ENCODE measurements around the gene VAPB. TPM values are rescaled to one million over a fixed set of nuclear protein-coding genes. Genes with fewer than 3 reads are reported as not detected.

VAPB gene
- total RNA-seq, 1 donor from 2014 or later: 12.9 TPM

DNA sequence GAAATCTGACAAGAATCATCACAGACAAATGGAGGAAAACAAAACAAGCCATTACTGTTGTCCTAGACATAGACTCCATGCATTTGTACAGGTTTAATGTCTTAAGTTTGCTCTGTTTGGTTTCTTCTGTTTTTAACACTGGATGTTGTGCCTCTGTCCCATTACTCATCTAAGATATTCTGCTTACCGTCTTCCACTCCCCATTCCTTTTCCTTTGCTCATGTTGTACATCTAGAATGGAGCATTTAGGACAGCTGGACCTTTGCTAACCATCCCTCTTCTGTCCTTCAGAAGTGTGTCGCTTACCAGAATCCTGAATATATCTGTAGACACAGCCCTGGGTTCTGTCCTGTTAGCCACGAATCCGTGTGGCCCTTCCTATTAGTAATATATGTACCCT is 44.3 kb upstream of the VAPB start:
- DNase-seq (ENCODE audit: low read depth): peak; percentile 52
- Histone ChIP-seq H3K4me3 (ENCODE audit: low read depth, low read length) (no peak overlapping the region), H3K27me3 (ENCODE audit: control insufficient read depth, insufficient read depth, low read length) (no peaks in the 10 kb centered on the region), H3K36me3 (ENCODE audit: control insufficient read depth, insufficient read depth, low read length) (peaks cover 12% of the 10 kb centered on the region)
- no peak for FAIRE-seq
- TF ChIP-seq, protein P1, sequence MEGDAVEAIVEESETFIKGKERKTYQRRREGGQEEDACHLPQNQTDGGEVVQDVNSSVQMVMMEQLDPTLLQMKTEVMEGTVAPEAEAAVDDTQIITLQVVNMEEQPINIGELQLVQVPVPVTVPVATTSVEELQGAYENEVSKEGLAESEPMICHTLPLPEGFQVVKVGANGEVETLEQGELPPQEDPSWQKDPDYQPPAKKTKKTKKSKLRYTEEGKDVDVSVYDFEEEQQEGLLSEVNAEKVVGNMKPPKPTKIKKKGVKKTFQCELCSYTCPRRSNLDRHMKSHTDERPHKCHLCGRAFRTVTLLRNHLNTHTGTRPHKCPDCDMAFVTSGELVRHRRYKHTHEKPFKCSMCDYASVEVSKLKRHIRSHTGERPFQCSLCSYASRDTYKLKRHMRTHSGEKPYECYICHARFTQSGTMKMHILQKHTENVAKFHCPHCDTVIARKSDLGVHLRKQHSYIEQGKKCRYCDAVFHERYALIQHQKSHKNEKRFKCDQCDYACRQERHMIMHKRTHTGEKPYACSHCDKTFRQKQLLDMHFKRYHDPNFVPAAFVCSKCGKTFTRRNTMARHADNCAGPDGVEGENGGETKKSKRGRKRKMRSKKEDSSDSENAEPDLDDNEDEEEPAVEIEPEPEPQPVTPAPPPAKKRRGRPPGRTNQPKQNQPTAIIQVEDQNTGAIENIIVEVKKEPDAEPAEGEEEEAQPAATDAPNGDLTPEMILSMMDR (IDR thresholded peaks at IDR 0.05; ENCODE audit: insufficient read depth, low read length, severe bottlenecking): no peak

- Histone ChIP-seq H3K27me3 (ENCODE audit: control insufficient read depth, insufficient read depth, low read length) (no peaks in the 10 kb centered on the region), H3K36me3 (ENCODE audit: control insufficient read depth, insufficient read depth, low read length) (peaks cover 16% of the 10 kb centered on the region), H3K4me3 (ENCODE audit: low read depth, low read length) (no peak overlapping the region)
- FAIRE-seq (no peak), DNase-seq (ENCODE audit: low read depth) (peak; percentile 90)
- TF ChIP-seq, protein P1 (IDR thresholded peaks at IDR 0.05; ENCODE audit: insufficient read depth, low read length, severe bottlenecking): no peak
These were observed 39.5 kb upstream of the VAPB start for GRCh38 chr20:58349570-58349969.

DNA sequence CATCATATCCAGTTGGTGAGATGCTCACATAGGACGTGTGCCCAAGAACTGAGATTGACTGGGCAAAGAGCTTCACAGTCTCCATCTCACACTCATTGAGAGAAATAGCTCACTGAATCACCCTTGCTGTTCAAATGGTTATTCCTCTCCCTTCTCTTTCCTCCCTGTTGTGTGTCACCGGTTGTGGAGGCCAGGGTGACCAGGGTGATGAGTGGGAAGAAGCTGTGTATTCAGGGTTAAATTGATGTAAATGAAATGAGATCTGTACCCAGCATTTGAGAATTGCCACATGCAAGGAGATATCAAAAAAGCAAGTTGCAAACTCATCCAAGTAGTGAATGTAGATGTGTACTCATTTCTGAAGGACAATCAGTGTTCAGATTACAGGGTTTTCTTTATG is 36.6 kb upstream of the VAPB start:
- TF ChIP-seq, protein P1 (IDR thresholded peaks at IDR 0.05; ENCODE audit: insufficient read depth, low read length, severe bottlenecking): no peak
- FAIRE-seq (no peak), DNase-seq (ENCODE audit: low read depth) (no peak)
- H3K36me3 ChIP-seq (ENCODE audit: control insufficient read depth, insufficient read depth, low read length): peaks cover 12% of the 10 kb centered on the region
- H3K27me3 ChIP-seq (ENCODE audit: control insufficient read depth, insufficient read depth, low read length): no peaks in the 10 kb centered on the region
- no peak overlapping the region for H3K4me3 ChIP-seq (ENCODE audit: low read depth, low read length)

- FAIRE-seq (no peak), DNase-seq (ENCODE audit: low read depth) (no peak)
- TF ChIP-seq, protein P1 (IDR thresholded peaks at IDR 0.05; ENCODE audit: insufficient read depth, low read length, severe bottlenecking): no peak
- Histone ChIP-seq H3K4me3 (ENCODE audit: low read depth, low read length) (no peak overlapping the region), H3K27me3 (ENCODE audit: control insufficient read depth, insufficient read depth, low read length) (no peaks in the 10 kb centered on the region), H3K36me3 (ENCODE audit: control insufficient read depth, insufficient read depth, low read length) (peaks cover 17% of the 10 kb centered on the region)
These were observed 29.6 kb upstream of the VAPB start for GRCh38 chr20:58359441-58359840.

- Histone ChIP-seq H3K27me3 (ENCODE audit: control insufficient read depth, insufficient read depth, low read length) (no peaks in the 10 kb centered on the region), H3K36me3 (ENCODE audit: control insufficient read depth, insufficient read depth, low read length) (peaks cover 10% of the 10 kb centered on the region), H3K4me3 (ENCODE audit: low read depth, low read length) (no peak overlapping the region)
- no peak for DNase-seq (ENCODE audit: low read depth)
- TF ChIP-seq, protein P1 (IDR thresholded peaks at IDR 0.05; ENCODE audit: insufficient read depth, low read length, severe bottlenecking): no peak
- no peak for FAIRE-seq
These were observed 28.1 kb upstream of the VAPB start for GRCh38 chr20:58360936-58361335.

DNA sequence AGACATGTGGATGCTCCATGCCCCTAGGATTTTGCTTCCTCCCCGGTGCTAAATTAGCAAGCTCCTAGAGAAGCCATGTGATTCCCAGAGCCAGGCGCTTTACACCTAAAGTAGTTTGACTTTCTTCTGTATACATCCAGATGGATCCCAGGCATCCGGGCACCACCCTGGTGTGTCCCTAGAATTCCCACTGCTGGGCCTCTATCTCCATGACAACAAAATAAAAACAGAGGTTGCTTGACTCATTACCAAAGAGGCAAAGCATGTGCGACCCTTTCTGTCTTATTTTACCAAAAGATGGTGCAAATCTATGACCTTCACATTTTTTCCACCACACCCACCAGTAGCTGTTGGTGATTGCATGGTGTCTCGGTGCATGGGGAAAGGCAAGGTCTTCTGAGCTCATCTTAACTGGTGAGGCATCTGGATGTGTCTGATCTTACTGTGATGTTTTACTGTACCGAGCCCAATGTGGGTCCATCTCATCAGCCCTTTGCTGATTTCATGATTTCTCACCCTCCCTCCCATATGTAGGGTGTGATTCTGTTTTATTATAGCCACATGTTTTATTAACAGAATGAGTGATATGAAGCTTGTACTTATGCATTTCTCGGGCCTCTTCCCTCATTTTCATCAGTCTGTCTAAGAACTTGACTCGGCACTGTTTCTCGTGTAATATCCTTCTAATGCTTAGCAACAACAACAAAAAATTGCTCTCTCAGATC is 27.4 kb upstream of the VAPB start:
- H3K27me3 ChIP-seq (ENCODE audit: control insufficient read depth, insufficient read depth, low read length): no peaks in the 10 kb centered on the region
- FAIRE-seq (peak; percentile 28), DNase-seq (ENCODE audit: low read depth) (no peak)
- peaks cover 10% of the 10 kb centered on the region for H3K36me3 ChIP-seq (ENCODE audit: control insufficient read depth, insufficient read depth, low read length)
- TF ChIP-seq, protein P1 (IDR thresholded peaks at IDR 0.05; ENCODE audit: insufficient read depth, low read length, severe bottlenecking): no peak
- no peak overlapping the region for H3K4me3 ChIP-seq (ENCODE audit: low read depth, low read length)
